Naive thymus-derived CD4-positive, alpha-beta T cell (primary cell): ENCODE data around the gene CTCFL. TPM values are rescaled to one million over a fixed set of nuclear protein-coding genes. Genes with fewer than 3 reads are reported as not detected.
A peak's percentile ranks its signal among the peaks of the same experiment; 100 is the strongest.
"Not testable (repeated sequence)": the region's sequence is repeated elsewhere in the genome, so short reads cannot be mapped to it uniquely, and the experiment has no call there.

Experiments
- ATAC-seq: fragments of 150-1000 bp; cut with Tn5 transposase; 2 replicates; pipeline ENCODE4 v1.10.0; 2021; ENCODE audit warnings: mild to moderate bottlenecking, moderate library complexity
- CTCF ChIA-PET: fragments of 350-600 bp; sonication (Branson Sonifier 250); formaldehyde crosslinking; loops from one replicate; lab custom pipeline; 2021; ENCODE audit warnings: antibody characterized with exemption; lab: Charles Lee
- POLR2A ChIA-PET: fragments of 350-600 bp; sonication (Branson Sonifier 250); formaldehyde crosslinking; loops from one replicate; lab custom pipeline; 2021; ENCODE audit warnings: antibody characterized with exemption, inconsistent platforms; lab: Charles Lee
- DNase-seq, 9 donors: peaks; one replicate each; pipeline versions ENCODE4 v3.0.0 to v3.0.0-alpha.2; 2020 to 2022; ENCODE audit warnings: mixed read lengths in 1 of 9
- H3K27ac ChIP-seq: one replicate; pipeline ENCODE4 v1.7.0; 2013; ENCODE audit warnings: mild to moderate bottlenecking, low read depth, low read length, moderate library complexity
- H3K27me3 ChIP-seq, 2 donors: one replicate each; pipeline ENCODE4 v1.7.0; 2013; ENCODE audit warnings: low read length in 2 of 2, mild to moderate bottlenecking in 2 of 2, moderate library complexity in 2 of 2; ENCODE audit not compliant: control insufficient read depth in 2 of 2, insufficient read depth in 2 of 2
- H3K36me3 ChIP-seq, 3 experiments: 1 replicate in 2 of 3; 2 replicates in 1 of 3; pipeline ENCODE4 v1.7.0; 2013; ENCODE audit warnings: low read length in 3 of 3, mild to moderate bottlenecking in 3 of 3, moderate library complexity in 1 of 3; ENCODE audit not compliant: insufficient read depth in 3 of 3, control insufficient read depth in 2 of 3
- H3K4me1 ChIP-seq, 2 donors: one replicate each; pipeline ENCODE4 v1.7.0; 2013; ENCODE audit warnings: low read length in 2 of 2, mild to moderate bottlenecking in 2 of 2, moderate library complexity in 1 of 2; ENCODE audit not compliant: control insufficient read depth in 2 of 2, insufficient read depth in 2 of 2
- H3K4me3 ChIP-seq: 2 replicates; pipeline ENCODE4 v1.7.0; 2013; ENCODE audit warnings: mild to moderate bottlenecking, low read length
- H3K9me3 ChIP-seq, 3 experiments: 1 replicate in 2 of 3; 2 replicates in 1 of 3; pipeline ENCODE4 v1.7.0; 2013; ENCODE audit warnings: low read length in 3 of 3; ENCODE audit not compliant: control insufficient read depth in 2 of 3
- H3K27ac Mint-ChIP-seq, 9 donors: one replicate each; pipeline ENCODE4 v1.8.0; 2020 to 2022; ENCODE audit warnings: mixed read lengths in 9 of 9, mild to moderate bottlenecking in 8 of 9, moderate library complexity in 5 of 9, inconsistent platforms in 2 of 9
- H3K27me3 Mint-ChIP-seq, 5 donors: one replicate each; pipeline ENCODE4 v1.8.0; 2021 to 2022; ENCODE audit warnings: mixed read lengths in 5 of 5, mild to moderate bottlenecking in 1 of 5
- H3K36me3 Mint-ChIP-seq, 5 donors: one replicate each; pipeline ENCODE4 v1.8.0; 2020 to 2022; ENCODE audit warnings: mixed read lengths in 5 of 5, mild to moderate bottlenecking in 3 of 5, inconsistent platforms in 1 of 5
- H3K4me1 Mint-ChIP-seq, 7 donors: one replicate each; pipeline ENCODE4 v1.8.0; 2020 to 2022; ENCODE audit warnings: mixed read lengths in 7 of 7, mild to moderate bottlenecking in 3 of 7, inconsistent platforms in 1 of 7
- H3K4me3 Mint-ChIP-seq, 10 donors: one replicate each; pipeline ENCODE4 v1.8.0; 2020 to 2022; ENCODE audit warnings: mild to moderate bottlenecking in 10 of 10, mixed read lengths in 10 of 10, moderate library complexity in 6 of 10, inconsistent platforms in 2 of 10
- H3K9me3 Mint-ChIP-seq, 11 donors: one replicate each; pipeline ENCODE4 v1.8.0; 2020 to 2022; ENCODE audit warnings: mixed read lengths in 11 of 11, mild to moderate bottlenecking in 4 of 11, inconsistent platforms in 1 of 11, moderate library complexity in 1 of 11
- intact Hi-C, 2 donors: fragments of 100-400 bp; cut with micrococcal nuclease; formaldehyde crosslinking; loops; one replicate each; pipeline ENCODE4 v1.15.1; 2023
- polyA plus RNA-seq, 2 donors: library from polyadenylated mRNA; unstranded; fragments of 300-500 nt; fragmentation: Illumina TruSeq; gene quantifications; one replicate each; pipeline ENCODE4 v1.2.3, GENCODE V29; 2021
- total RNA-seq, 6 experiments: library from RNA in 5 of 6; stranded (reverse) in 5 of 6; gene quantifications; 1 replicate in 5 of 6; 2 replicates in 1 of 6; pipeline ENCODE4 v1.2.3 and lab custom pipeline; 2021 to 2026

CTCFL gene
- total and polyA plus RNA-seq, 7 experiments from 2014 or later: not detected

- DNase-seq (no peak), ATAC-seq (no peak)
- H3K27ac ChIP-seq: no peak overlapping the region
- H3K9me3 ChIP-seq: no peaks in the 10 kb centered on the region
- peaks cover 4 to 61% (median 11%) of the 10 kb centered on the region in 5 donors for H3K27me3 Mint-ChIP-seq
- no peaks in the 10 kb centered on the region for H3K36me3 ChIP-seq
- ChIA-PET POLR2A (interaction anchor here (1.1 to 1.8 kb wide), 2 partner anchors 105 to 112 kb away, joined by 3 to 4 read pairs; no protein-coding TSS in a partner anchor), CTCF (interaction anchor here (0.6 to 2.1 kb wide), 8 partner anchors 62 to 407 kb away, joined by 3 to 11 read pairs (median 6); partner anchors contain the start of gene ZBP1)
- intact Hi-C loops: loop anchor here (5.0 to 10.0 kb wide), 3 partner anchors 44 to 711 kb away; no protein-coding TSS in a partner anchor
- H3K36me3 Mint-ChIP-seq: no peaks in the 10 kb centered on the region
- no peaks in the 10 kb centered on the region for H3K9me3 Mint-ChIP-seq
- no peak overlapping the region for H3K4me3 ChIP-seq
- peak overlapping the region in 1 of 9 donors; percentile 47 for H3K27ac Mint-ChIP-seq
- H3K4me1 Mint-ChIP-seq: peaks cover 8 to 15% (median 13%) of the 10 kb centered on the region in 7 donors
- peaks cover 0 to 5% of the 10 kb centered on the region in 2 donors for H3K27me3 ChIP-seq
- peaks cover 6 to 11% of the 10 kb centered on the region in 2 donors for H3K4me1 ChIP-seq
- H3K4me3 Mint-ChIP-seq: no peak overlapping the region
These were observed 28.3 kb downstream of the CTCFL start for GRCh38 chr20:57496592-57496991.

- peaks cover 0 to 5% of the 10 kb centered on the region in 2 donors for H3K27me3 ChIP-seq
- Mint-ChIP-seq H3K27me3 (peaks cover 2 to 62% (median 10%) of the 10 kb centered on the region in 5 donors), H3K27ac (peak overlapping the region in 1 of 9 donors; percentile 47), H3K4me3 (no peak overlapping the region), H3K4me1 (peaks cover 8 to 15% (median 13%) of the 10 kb centered on the region in 7 donors), H3K9me3 (no peaks in the 10 kb centered on the region), H3K36me3 (no peaks in the 10 kb centered on the region)
- peaks cover 6 to 11% of the 10 kb centered on the region in 2 donors for H3K4me1 ChIP-seq
- H3K4me3 ChIP-seq: no peak overlapping the region
- intact Hi-C loops: loop anchor here (1.0 to 10.0 kb wide), 9 partner anchors 44 to 711 kb away; partner anchors contain the start of gene RAE1 (in 1 of the 2)
- H3K9me3 ChIP-seq: no peaks in the 10 kb centered on the region
- DNase-seq: no peak
- H3K36me3 ChIP-seq: no peaks in the 10 kb centered on the region
- ChIA-PET POLR2A (interaction anchor here (1.1 to 1.8 kb wide), 3 partner anchors 98 to 111 kb away, joined by 3 to 8 read pairs (median 4); no protein-coding TSS in a partner anchor), CTCF (interaction anchor here (0.6 to 2.1 kb wide), 15 partner anchors 14 to 406 kb away, joined by 3 to 11 read pairs (median 5); no protein-coding TSS in a partner anchor)
- ATAC-seq: no peak
- H3K27ac ChIP-seq: no peak overlapping the region
These were observed 29.0 kb downstream of the CTCFL start for GRCh38 chr20:57495978-57496377.

GRCh38 chr20:57493091-57493615 is 31.8 kb downstream of the CTCFL start:
- CTCF ChIA-PET: interaction anchor here (1.1 to 2.7 kb wide), 5 partner anchors 12 to 114 kb away, joined by 3 to 21 read pairs (median 4); no protein-coding TSS in a partner anchor
- H3K9me3 Mint-ChIP-seq: no peaks in the 10 kb centered on the region
- H3K27ac Mint-ChIP-seq: no peak overlapping the region

GRCh38 chr20:57491373-57491772 is 33.6 kb downstream of the CTCFL start:
- ATAC-seq (no peak), DNase-seq (no peak)
- peaks cover 0 to 3% of the 10 kb centered on the region in 2 donors for H3K4me1 ChIP-seq
- CTCF ChIA-PET: interaction anchor here (0.6 to 0.7 kb wide), 2 partner anchors 13 to 15 kb away, joined by 3 to 6 read pairs; no protein-coding TSS in a partner anchor
- H3K36me3 ChIP-seq: no peaks in the 10 kb centered on the region
- no peaks in the 10 kb centered on the region for H3K9me3 ChIP-seq
- no peaks in the 10 kb centered on the region for H3K9me3 Mint-ChIP-seq
- POLR2A ChIA-PET: interaction anchor here (1.2 kb wide), 1 partner anchor 99 kb away, joined by 3 read pairs; no protein-coding TSS in a partner anchor
- intact Hi-C loops: loop anchor here in 1 of 2 donors (10.0 kb wide), 1 partner anchor 57 kb away; no protein-coding TSS in a partner anchor
- no peaks in the 10 kb centered on the region for H3K36me3 Mint-ChIP-seq
- H3K27ac ChIP-seq: no peak overlapping the region
- peaks cover 3 to 6% (median 5%) of the 10 kb centered on the region in 7 donors for H3K4me1 Mint-ChIP-seq
- peaks cover 0 to 55% (median under 1%) of the 10 kb centered on the region in 5 donors for H3K27me3 Mint-ChIP-seq
- no peaks in the 10 kb centered on the region for H3K27me3 ChIP-seq
- H3K4me3 ChIP-seq: no peak overlapping the region
- no peak overlapping the region for H3K4me3 Mint-ChIP-seq
- H3K27ac Mint-ChIP-seq: peak overlapping the region in 1 of 9 donors; percentile 3

More at GRCh38 chr20:57493091-57493615, 31.8 kb downstream of the CTCFL start:
- POLR2A ChIA-PET: interaction anchor here (0.9 to 2.1 kb wide), 4 partner anchors 95 to 114 kb away, joined by 3 to 8 read pairs (median 4); partner anchors contain the start of gene RBM38
- Histone ChIP-seq H3K4me3 (no peak overlapping the region), H3K36me3 (no peaks in the 10 kb centered on the region), H3K27ac (no peak overlapping the region), H3K9me3 (no peaks in the 10 kb centered on the region), H3K27me3 (peaks cover 0 to under 1% of the 10 kb centered on the region in 2 donors), H3K4me1 (peaks cover 0 to 5% of the 10 kb centered on the region in 2 donors)
- no peak for ATAC-seq
- Mint-ChIP-seq H3K4me3 (no peak overlapping the region), H3K36me3 (no peaks in the 10 kb centered on the region), H3K4me1 (peaks cover 3 to 8% (median 6%) of the 10 kb centered on the region in 7 donors), H3K27me3 (peaks cover 0 to 56% (median 7%) of the 10 kb centered on the region in 5 donors)
- no peak for DNase-seq
- intact Hi-C loops: loop anchor here in 1 of 2 donors (10.0 kb wide), 1 partner anchor 58 kb away; no protein-coding TSS in a partner anchor

GRCh38 chr20:57488277-57488676 is 36.7 kb downstream of the CTCFL start:
- ATAC-seq, H3K27ac ChIP-seq, DNase-seq, H3K4me1 ChIP-seq, POLR2A ChIA-PET, CTCF ChIA-PET, H3K36me3 ChIP-seq, H3K27me3 ChIP-seq, H3K4me3 ChIP-seq, H3K9me3 Mint-ChIP-seq, H3K36me3 Mint-ChIP-seq, H3K9me3 ChIP-seq, H3K4me3 Mint-ChIP-seq, H3K27ac Mint-ChIP-seq, intact Hi-C loops: not testable (repeated sequence)
- H3K4me1 Mint-ChIP-seq: peaks cover 0 to 15% (median 3%) of the 10 kb centered on the region in 7 donors
- H3K27me3 Mint-ChIP-seq: peaks cover 0 to 50% (median 0%) of the 10 kb centered on the region in 5 donors

GRCh38 chr20:57485770-57486169 is 39.2 kb downstream of the CTCFL start:
- Mint-ChIP-seq H3K36me3 (no peaks in the 10 kb centered on the region), H3K27me3 (peaks cover 0 to 41% (median 0%) of the 10 kb centered on the region in 5 donors), H3K27ac (peak overlapping the region in 1 of 9 donors; percentile 57), H3K9me3 (peaks cover 0 to 1% (median 0%) of the 10 kb centered on the region in 11 donors), H3K4me1 (peaks cover 5 to 40% (median 20%) of the 10 kb centered on the region in 7 donors), H3K4me3 (no peak overlapping the region)
- H3K36me3 ChIP-seq: no peaks in the 10 kb centered on the region
- intact Hi-C loops: no loop called here
- no peak for ATAC-seq
- no peaks in the 10 kb centered on the region for H3K9me3 ChIP-seq
- peaks cover 0 to 21% of the 10 kb centered on the region in 2 donors for H3K4me1 ChIP-seq
- no peaks in the 10 kb centered on the region for H3K27me3 ChIP-seq
- no peak overlapping the region for H3K4me3 ChIP-seq
- no peak for DNase-seq
- no peak overlapping the region for H3K27ac ChIP-seq
- ChIA-PET CTCF (interaction anchor here (0.9 kb wide), 1 partner anchor 8 kb away, joined by 4 read pairs; no protein-coding TSS in a partner anchor), POLR2A (interaction anchor here (0.6 to 1.0 kb wide), 2 partner anchors 73 to 174 kb away, joined by 3 read pairs; no protein-coding TSS in a partner anchor)
